ENCODE data around the gene SPINK9.
A peak's percentile ranks its signal among the peaks of the same experiment; 100 is the strongest.

The SPINK9 gene

GRCh38 chr5:148372166-148372725 is 36.9 kb downstream of the SPINK9 start:
- no peak for DNase-seq

- DNase-seq: no peak
Measured at GRCh38 chr5:148372893-148373292, 37.5 kb downstream of the SPINK9 start.

GRCh38 chr5:148374690-148375360 is 39.5 kb downstream of the SPINK9 start:
- no peak for DNase-seq

- no peak for DNase-seq
Measured at GRCh38 chr5:148376198-148376597, 40.8 kb downstream of the SPINK9 start.

GRCh38 chr5:148378670-148379069 is 43.3 kb downstream of the SPINK9 start:
- no peak for DNase-seq

GRCh38 chr5:148379340-148379739 is 44.0 kb downstream of the SPINK9 start:
- no peak for DNase-seq

GRCh38 chr5:148381906-148382305 is 46.5 kb downstream of the SPINK9 start:
- DNase-seq: no peak

- no peak for DNase-seq
Measured at GRCh38 chr5:148382961-148383360, 47.6 kb downstream of the SPINK9 start.

- peak; percentile 92 to 97 for DNase-seq
Measured at GRCh38 chr5:148383564-148384379, 48.4 kb downstream of the SPINK9 start, which contains the start of gene FBXO38. Gene FBXO38, plus strand, starts transcription at chr5:148383958. Its CDS starts 10,819 bp downstream, at chr5:148394777.

- peak in 1 of 2 experiments; percentile 8 for DNase-seq
Measured at GRCh38 chr5:148384380-148384737, 49.0 kb downstream of the SPINK9 start.

GRCh38 chr5:148385094-148385493 is 49.7 kb downstream of the SPINK9 start:
- no peak for DNase-seq

- DNase-seq: no peak
Measured at GRCh38 chr5:148386041-148386440, 50.7 kb downstream of the SPINK9 start.

- no peak for DNase-seq
Measured at GRCh38 chr5:148387325-148387724, 52.0 kb downstream of the SPINK9 start.

GRCh38 chr5:148388696-148389095 is 53.3 kb downstream of the SPINK9 start:
- DNase-seq: no peak
